ENCODE results near the gene CPEB4.

DNA sequence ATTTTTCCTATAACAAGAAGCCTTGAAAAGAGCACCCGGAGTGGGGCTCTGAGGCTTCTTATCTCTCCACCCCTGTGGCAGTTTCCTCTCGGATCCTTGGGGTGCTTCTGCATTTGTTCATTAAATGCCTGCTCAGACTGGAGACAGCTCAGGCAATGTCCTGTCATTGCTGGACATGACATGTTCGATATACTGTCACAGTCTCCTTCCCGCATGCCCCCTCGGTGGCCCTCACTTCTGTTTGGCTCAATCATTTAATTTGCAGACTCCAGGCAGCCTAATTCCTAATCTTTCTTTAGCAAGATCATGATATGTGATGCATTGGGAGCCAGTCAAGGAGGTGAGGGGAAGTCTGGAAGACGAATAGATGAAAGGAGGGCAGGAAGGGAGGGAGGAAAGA, 37.5 kb upstream of the CPEB4 start:
- TF ChIP-seq, protein P1, sequence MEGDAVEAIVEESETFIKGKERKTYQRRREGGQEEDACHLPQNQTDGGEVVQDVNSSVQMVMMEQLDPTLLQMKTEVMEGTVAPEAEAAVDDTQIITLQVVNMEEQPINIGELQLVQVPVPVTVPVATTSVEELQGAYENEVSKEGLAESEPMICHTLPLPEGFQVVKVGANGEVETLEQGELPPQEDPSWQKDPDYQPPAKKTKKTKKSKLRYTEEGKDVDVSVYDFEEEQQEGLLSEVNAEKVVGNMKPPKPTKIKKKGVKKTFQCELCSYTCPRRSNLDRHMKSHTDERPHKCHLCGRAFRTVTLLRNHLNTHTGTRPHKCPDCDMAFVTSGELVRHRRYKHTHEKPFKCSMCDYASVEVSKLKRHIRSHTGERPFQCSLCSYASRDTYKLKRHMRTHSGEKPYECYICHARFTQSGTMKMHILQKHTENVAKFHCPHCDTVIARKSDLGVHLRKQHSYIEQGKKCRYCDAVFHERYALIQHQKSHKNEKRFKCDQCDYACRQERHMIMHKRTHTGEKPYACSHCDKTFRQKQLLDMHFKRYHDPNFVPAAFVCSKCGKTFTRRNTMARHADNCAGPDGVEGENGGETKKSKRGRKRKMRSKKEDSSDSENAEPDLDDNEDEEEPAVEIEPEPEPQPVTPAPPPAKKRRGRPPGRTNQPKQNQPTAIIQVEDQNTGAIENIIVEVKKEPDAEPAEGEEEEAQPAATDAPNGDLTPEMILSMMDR (IDR thresholded peaks at IDR 0.05; ENCODE audit: extremely low read depth in 1 of 2, insufficient read depth in 1 of 2, low read depth in 1 of 2, low read length in 2 of 2), result no peak
- TF ChIP-seq, protein P2, sequence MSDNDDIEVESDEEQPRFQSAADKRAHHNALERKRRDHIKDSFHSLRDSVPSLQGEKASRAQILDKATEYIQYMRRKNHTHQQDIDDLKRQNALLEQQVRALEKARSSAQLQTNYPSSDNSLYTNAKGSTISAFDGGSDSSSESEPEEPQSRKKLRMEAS (IDR thresholded peaks at IDR 0.05; ENCODE audit: insufficient read depth, insufficient read length), result no peak
- TF ChIP-seq EZH2 (IDR thresholded peaks at IDR 0.05; ENCODE audit: borderline replicate concordance, low read depth, low read length, severe bottlenecking), result no peak

All from endothelial cell of umbilical vein (primary cell).